HepG2 (cell line): ENCODE measurements around the gene SMIM34. TPM values are rescaled to one million over a fixed set of nuclear protein-coding genes. Genes with fewer than 3 reads are reported as not detected.
A peak's percentile ranks its signal among the peaks of the same experiment; 100 is the strongest.

Experiments
- EZH2 ChIP-seq: conservative IDR thresholded peaks from 2 replicates; pipeline ENCODE4 v1.6.1; 2012; ENCODE audit warnings: mild to moderate bottlenecking, low read depth, low read length, moderate library complexity
- GABPA ChIP-seq, 2 experiments: IDR thresholded peaks; 2 replicates each; pipeline ENCODE4 v1.6.1; 2011 to 2016; ENCODE audit warnings: low read depth in 2 of 2, low read length in 1 of 2, missing biosample characterization in 1 of 2, missing genetic modification characterization in 1 of 2
- HHEX ChIP-seq: IDR thresholded peaks from 2 replicates; pipeline ENCODE4 v1.6.1; 2016; ENCODE audit warnings: control low read depth
- KAT2B ChIP-seq: fragments of 150-350 bp; IDR thresholded peaks from 2 replicates; pipeline ENCODE4 v1.6.1; 2014; ENCODE audit warnings: low read depth, low read length, borderline replicate concordance
- MEIS1 ChIP-seq: sonication (generic); formaldehyde crosslinking; IDR thresholded peaks from 2 replicates; pipeline ENCODE4 v1.9.0; 2021; ENCODE audit warnings: mild to moderate bottlenecking, missing genetic modification reagents, moderate library complexity, borderline replicate concordance
- MIER3 ChIP-seq: IDR thresholded peaks from 2 replicates; pipeline ENCODE4 v1.6.1; 2016; ENCODE audit warnings: missing compliant biosample characterization, borderline replicate concordance
- NFE2L2 ChIP-seq: fragments of 150-350 bp; IDR thresholded peaks from 2 replicates; pipeline ENCODE4 v1.6.1; 2014; ENCODE audit warnings: low read length
- NR1H2 ChIP-seq: sonication (generic); formaldehyde crosslinking; IDR thresholded peaks from 2 replicates; pipeline ENCODE4 v1.8.1; 2022; ENCODE audit warnings: low read depth, missing genetic modification reagents, borderline replicate concordance
- ZFAT ChIP-seq: sonication (generic); formaldehyde crosslinking; conservative IDR thresholded peaks from 2 replicates; pipeline ENCODE4 v1.8.1; 2023; ENCODE audit warnings: missing genetic modification reagents, inconsistent platforms
- ZNF207 ChIP-seq: fragments of 450-650 bp; IDR thresholded peaks from 2 replicates; pipeline ENCODE4 v1.6.1; 2016; ENCODE audit warnings: antibody characterized with exemption, borderline replicate concordance
- ZNF224 ChIP-seq: sonication (generic); formaldehyde crosslinking; IDR thresholded peaks from 2 replicates; pipeline ENCODE4 v1.5.0; 2020; ENCODE audit warnings: mild to moderate bottlenecking, missing genetic modification reagents
- ZNF34 ChIP-seq: sonication (generic); formaldehyde crosslinking; IDR thresholded peaks from 2 replicates; pipeline ENCODE4 v1.4.0; 2020; ENCODE audit warnings: mild to moderate bottlenecking, missing genetic modification reagents, borderline replicate concordance
- ZNF431 ChIP-seq: sonication (generic); formaldehyde crosslinking; IDR thresholded peaks from 2 replicates; pipeline ENCODE4 v1.9.0; 2022; ENCODE audit warnings: missing genetic modification reagents, low read depth, mild to moderate bottlenecking, borderline replicate concordance
- polyA plus RNA-seq, 8 experiments: library from polyadenylated mRNA; depleted of rRNA in 3 of 8; stranded (reverse) in 7 of 8; unstranded in 1 of 8; fragments of >200 nt; fragmentation: Illumina TruSeq in 4 of 8; extraction: Trizol in 4 of 8; gene quantifications; 2 replicates each; pipeline versions ENCODE4 v1.2.1 to v1.2.3, GENCODE V29; 2011 to 2016; ENCODE audit warnings: low read depth in 4 of 8, missing spikeins in 1 of 8, mixed read lengths in 1 of 8; ENCODE audit not compliant: insufficient read depth in 1 of 8
- total RNA-seq, 5 experiments: library from RNA; depleted of rRNA; stranded (reverse); fragments of >200 nt; fragmentation: Illumina TruSeq; extraction: Trizol; gene quantifications; 2 replicates each; pipeline ENCODE4 v1.2.3, GENCODE V29; 2016; ENCODE audit warnings: low read depth in 1 of 5
- TF ChIP-seq, protein P1 (sequence below): fragments of 450-650 bp; IDR thresholded peaks from 2 replicates; pipeline ENCODE4 v1.6.1; 2017
- TF ChIP-seq, protein P2 (sequence below): sonication (generic); formaldehyde crosslinking; IDR thresholded peaks from 2 replicates; pipeline ENCODE4 v1.5.0; 2020; ENCODE audit warnings: mild to moderate bottlenecking, missing genetic modification reagents, borderline replicate concordance
- TF ChIP-seq, protein P3 (sequence below): sonication (generic); formaldehyde crosslinking; IDR thresholded peaks from 2 replicates; pipeline ENCODE4 v1.4.0; 2020; ENCODE audit warnings: missing genetic modification reagents
- TF ChIP-seq, protein P4 (sequence below): sonication (generic); formaldehyde crosslinking; IDR thresholded peaks from 2 replicates; pipeline ENCODE4 v1.4.0; 2020; ENCODE audit warnings: mild to moderate bottlenecking, missing genetic modification reagents
- TF ChIP-seq, protein P5 (sequence below): IDR thresholded peaks from 2 replicates; pipeline ENCODE4 v1.4.0; 2020; ENCODE audit warnings: mild to moderate bottlenecking, missing genetic modification reagents
- TF ChIP-seq, protein P6 (sequence below): IDR thresholded peaks from 2 replicates; pipeline ENCODE4 v1.6.1; 2016

SMIM34 gene
- total and polyA plus RNA-seq, 2 of the 13 experiments (the other 11 are each of a cell fraction or from before 2014, with no cell fraction given), result not detected

DNA sequence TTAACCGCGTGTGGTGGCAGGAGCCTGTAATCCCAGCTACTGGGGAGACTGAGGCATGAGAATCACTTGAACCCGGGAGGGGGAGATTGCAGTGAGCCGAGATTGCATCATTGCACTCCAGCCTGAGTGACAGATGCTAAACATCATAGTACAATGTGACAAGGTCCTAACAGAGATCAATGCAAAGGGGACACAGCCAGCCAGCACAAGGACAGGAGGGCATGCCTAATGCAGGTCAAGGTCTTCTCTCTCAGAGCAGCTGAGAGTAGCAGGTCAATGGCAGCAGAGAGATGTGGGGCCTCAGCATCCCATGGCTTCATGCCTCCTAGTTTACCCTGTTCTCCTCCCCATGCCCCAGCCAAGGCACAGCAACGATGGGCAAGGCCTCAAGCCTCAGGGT lies 51.4 kb downstream of the SMIM34 start (continued):
- TF ChIP-seq MIER3 (CRISPR knock-in tag) (peak; percentile 74; the same call in 1 of the 2 replicates), MEIS1 (CRISPR knock-in tag) (peak; percentile 100), KAT2B (no peak), ZNF224 (no peak), HHEX (CRISPR knock-in tag) (peak; percentile 54; the same call in 1 of the 2 replicates), ZFAT (CRISPR knock-in tag) (no peak), ZNF207 (no peak), EZH2 (no peak), NFE2L2 (no peak), NR1H2 (CRISPR knock-in tag) (peak; percentile 58; the same call in 1 of the 2 replicates), GABPA (IDR thresholded peaks at IDR 0.05; ENCODE audit: low read depth, low read length) (no peak), GABPA (CRISPR knock-in tag; IDR thresholded peaks at IDR 0.05; ENCODE audit: low read depth) (peak; percentile 32; the same call in 1 of the 2 replicates), ZNF431 (CRISPR knock-in tag) (no peak), ZNF34 (peak; percentile 52; the same call in 1 of the 2 replicates)
- TF ChIP-seq, protein P1, sequence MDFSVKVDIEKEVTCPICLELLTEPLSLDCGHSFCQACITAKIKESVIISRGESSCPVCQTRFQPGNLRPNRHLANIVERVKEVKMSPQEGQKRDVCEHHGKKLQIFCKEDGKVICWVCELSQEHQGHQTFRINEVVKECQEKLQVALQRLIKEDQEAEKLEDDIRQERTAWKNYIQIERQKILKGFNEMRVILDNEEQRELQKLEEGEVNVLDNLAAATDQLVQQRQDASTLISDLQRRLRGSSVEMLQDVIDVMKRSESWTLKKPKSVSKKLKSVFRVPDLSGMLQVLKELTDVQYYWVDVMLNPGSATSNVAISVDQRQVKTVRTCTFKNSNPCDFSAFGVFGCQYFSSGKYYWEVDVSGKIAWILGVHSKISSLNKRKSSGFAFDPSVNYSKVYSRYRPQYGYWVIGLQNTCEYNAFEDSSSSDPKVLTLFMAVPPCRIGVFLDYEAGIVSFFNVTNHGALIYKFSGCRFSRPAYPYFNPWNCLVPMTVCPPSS, result no peak
- TF ChIP-seq, protein P2, sequence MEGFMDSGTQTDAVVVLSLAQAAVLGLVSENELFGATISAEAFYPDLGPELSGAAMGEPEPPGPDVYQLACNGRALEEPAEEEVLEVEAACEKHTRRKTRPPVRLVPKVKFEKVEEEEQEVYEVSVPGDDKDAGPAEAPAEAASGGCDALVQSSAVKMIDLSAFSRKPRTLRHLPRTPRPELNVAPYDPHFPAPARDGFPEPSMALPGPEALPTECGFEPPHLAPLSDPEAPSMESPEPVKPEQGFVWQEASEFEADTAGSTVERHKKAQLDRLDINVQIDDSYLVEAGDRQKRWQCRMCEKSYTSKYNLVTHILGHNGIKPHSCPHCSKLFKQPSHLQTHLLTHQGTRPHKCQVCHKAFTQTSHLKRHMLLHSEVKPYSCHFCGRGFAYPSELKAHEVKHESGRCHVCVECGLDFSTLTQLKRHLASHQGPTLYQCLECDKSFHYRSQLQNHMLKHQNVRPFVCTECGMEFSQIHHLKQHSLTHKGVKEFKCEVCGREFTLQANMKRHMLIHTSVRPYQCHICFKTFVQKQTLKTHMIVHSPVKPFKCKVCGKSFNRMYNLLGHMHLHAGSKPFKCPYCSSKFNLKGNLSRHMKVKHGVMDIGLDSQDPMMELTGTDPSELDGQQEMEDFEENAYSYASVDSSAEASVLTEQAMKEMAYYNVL (CRISPR knock-in tag), result peak; percentile 53; the same call in 1 of the 2 replicates
- TF ChIP-seq, protein P3, sequence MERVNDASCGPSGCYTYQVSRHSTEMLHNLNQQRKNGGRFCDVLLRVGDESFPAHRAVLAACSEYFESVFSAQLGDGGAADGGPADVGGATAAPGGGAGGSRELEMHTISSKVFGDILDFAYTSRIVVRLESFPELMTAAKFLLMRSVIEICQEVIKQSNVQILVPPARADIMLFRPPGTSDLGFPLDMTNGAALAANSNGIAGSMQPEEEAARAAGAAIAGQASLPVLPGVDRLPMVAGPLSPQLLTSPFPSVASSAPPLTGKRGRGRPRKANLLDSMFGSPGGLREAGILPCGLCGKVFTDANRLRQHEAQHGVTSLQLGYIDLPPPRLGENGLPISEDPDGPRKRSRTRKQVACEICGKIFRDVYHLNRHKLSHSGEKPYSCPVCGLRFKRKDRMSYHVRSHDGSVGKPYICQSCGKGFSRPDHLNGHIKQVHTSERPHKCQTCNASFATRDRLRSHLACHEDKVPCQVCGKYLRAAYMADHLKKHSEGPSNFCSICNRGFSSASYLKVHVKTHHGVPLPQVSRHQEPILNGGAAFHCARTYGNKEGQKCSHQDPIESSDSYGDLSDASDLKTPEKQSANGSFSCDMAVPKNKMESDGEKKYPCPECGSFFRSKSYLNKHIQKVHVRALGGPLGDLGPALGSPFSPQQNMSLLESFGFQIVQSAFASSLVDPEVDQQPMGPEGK (CRISPR knock-in tag), result peak; percentile 58
- TF ChIP-seq, protein P4, sequence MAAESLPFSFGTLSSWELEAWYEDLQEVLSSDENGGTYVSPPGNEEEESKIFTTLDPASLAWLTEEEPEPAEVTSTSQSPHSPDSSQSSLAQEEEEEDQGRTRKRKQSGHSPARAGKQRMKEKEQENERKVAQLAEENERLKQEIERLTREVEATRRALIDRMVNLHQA, result no peak
- TF ChIP-seq, protein P5, sequence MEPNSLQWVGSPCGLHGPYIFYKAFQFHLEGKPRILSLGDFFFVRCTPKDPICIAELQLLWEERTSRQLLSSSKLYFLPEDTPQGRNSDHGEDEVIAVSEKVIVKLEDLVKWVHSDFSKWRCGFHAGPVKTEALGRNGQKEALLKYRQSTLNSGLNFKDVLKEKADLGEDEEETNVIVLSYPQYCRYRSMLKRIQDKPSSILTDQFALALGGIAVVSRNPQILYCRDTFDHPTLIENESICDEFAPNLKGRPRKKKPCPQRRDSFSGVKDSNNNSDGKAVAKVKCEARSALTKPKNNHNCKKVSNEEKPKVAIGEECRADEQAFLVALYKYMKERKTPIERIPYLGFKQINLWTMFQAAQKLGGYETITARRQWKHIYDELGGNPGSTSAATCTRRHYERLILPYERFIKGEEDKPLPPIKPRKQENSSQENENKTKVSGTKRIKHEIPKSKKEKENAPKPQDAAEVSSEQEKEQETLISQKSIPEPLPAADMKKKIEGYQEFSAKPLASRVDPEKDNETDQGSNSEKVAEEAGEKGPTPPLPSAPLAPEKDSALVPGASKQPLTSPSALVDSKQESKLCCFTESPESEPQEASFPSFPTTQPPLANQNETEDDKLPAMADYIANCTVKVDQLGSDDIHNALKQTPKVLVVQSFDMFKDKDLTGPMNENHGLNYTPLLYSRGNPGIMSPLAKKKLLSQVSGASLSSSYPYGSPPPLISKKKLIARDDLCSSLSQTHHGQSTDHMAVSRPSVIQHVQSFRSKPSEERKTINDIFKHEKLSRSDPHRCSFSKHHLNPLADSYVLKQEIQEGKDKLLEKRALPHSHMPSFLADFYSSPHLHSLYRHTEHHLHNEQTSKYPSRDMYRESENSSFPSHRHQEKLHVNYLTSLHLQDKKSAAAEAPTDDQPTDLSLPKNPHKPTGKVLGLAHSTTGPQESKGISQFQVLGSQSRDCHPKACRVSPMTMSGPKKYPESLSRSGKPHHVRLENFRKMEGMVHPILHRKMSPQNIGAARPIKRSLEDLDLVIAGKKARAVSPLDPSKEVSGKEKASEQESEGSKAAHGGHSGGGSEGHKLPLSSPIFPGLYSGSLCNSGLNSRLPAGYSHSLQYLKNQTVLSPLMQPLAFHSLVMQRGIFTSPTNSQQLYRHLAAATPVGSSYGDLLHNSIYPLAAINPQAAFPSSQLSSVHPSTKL, result peak; percentile 89
- TF ChIP-seq, protein P6, sequence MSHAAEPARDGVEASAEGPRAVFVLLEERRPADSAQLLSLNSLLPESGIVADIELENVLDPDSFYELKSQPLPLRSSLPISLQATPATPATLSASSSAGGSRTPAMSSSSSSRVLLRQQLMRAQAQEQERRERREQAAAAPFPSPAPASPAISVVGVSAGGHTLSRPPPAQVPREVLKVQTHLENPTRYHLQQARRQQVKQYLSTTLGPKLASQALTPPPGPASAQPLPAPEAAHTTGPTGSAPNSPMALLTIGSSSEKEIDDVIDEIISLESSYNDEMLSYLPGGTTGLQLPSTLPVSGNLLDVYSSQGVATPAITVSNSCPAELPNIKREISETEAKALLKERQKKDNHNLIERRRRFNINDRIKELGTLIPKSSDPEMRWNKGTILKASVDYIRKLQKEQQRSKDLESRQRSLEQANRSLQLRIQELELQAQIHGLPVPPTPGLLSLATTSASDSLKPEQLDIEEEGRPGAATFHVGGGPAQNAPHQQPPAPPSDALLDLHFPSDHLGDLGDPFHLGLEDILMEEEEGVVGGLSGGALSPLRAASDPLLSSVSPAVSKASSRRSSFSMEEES (CRISPR knock-in tag), result peak; percentile 44; the same call in 1 of the 2 replicates
